ENCODE results near the gene EXOC6B.

Gene EXOC6B

DNA sequence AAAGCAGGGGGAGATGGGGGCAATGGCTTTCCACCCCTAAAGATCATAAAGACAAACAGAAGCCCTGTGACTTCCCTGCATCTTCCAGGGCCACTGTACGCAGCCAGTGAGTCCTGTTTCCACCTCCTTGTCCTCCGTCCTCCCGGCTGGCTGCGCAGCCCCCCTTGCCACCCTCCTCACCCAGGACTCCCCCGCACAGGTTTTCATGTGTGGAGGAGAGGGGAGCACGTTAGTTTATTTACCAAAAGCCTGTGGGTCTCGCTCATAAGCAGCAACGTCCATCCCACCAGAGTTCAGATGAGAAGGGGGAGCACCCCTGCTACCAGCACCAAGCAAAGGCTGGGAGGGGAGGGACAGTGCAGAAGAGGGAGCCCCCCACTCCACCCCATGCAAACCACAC, 689.9 kb downstream of the EXOC6B start:
- TF ChIP-seq, protein P1, sequence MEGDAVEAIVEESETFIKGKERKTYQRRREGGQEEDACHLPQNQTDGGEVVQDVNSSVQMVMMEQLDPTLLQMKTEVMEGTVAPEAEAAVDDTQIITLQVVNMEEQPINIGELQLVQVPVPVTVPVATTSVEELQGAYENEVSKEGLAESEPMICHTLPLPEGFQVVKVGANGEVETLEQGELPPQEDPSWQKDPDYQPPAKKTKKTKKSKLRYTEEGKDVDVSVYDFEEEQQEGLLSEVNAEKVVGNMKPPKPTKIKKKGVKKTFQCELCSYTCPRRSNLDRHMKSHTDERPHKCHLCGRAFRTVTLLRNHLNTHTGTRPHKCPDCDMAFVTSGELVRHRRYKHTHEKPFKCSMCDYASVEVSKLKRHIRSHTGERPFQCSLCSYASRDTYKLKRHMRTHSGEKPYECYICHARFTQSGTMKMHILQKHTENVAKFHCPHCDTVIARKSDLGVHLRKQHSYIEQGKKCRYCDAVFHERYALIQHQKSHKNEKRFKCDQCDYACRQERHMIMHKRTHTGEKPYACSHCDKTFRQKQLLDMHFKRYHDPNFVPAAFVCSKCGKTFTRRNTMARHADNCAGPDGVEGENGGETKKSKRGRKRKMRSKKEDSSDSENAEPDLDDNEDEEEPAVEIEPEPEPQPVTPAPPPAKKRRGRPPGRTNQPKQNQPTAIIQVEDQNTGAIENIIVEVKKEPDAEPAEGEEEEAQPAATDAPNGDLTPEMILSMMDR (conservative IDR thresholded peaks at IDR 0.05) = no peak
- no peak overlapping the region for H3K27ac ChIP-seq

DNA sequence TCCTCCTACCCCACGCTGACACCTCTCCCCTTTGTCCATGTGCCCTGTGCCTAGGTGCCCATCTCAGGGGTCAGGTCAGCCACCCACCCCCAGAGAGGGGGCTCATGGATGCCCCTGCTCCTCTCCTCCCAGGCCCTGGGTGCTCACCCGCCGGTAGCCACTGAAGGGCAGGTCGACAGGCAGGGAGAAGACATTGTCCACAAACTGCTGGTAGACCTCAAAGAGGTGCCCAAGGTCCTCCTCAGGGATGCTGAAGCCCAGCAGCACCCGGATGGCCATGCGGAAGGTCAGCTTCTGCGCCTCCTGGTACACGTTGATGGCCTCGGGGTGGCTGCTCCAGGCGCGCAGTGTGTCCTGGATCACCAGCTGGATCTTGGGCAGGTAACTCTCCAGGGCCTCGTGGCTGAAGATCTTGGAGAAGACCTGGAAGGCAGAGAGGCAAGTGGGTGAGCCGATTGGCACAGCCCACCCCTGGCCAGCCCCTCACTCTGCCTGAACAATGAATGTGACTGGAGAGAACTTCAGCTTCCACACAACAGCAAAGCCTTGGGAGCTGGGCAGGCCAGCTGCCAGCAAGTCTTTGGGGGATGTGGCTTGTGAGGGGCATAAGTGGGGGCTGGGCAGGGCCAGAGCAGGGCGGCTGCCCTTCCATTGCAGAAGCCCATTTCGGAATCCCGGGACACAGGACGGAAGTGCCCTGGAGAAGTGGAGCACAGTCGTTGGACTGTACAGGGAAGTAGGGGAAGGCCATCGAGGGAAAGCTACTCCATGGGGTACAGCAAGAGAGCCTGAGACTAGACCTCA, 690.6 kb downstream of the EXOC6B start:
- H3K27ac ChIP-seq = no peak overlapping the region
- TF ChIP-seq, protein P1 (conservative IDR thresholded peaks at IDR 0.05) = no peak

DNA sequence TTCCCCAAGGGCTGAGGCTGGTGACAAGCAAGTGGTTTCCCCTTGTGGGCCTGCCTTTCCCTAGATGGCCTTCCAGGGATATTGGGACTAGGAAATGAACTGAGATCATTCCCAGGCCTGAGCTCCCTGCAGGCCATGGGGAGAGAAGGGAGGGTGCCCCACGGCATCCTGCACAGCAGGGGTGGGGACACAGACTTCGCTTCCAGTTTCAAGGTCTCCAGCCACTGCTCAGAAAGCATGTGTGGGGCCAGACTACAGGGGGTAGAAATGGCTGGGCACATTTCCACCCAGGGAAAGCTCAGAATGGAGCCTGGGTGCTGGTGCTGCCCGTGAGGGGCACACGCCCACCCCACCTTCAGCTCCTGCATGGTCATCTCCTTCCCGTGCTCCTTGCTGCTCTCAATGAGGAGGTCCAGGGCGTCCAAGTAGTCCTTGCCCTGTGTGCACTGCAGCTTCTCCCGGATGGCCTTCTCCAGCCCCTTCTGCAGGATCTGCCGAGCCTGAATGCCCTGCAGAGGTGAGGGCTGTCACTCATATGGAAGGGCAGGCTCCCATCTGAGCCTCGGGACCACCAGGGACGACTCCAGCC, 691.3 kb downstream of the EXOC6B start:
- TF ChIP-seq, protein P1 (conservative IDR thresholded peaks at IDR 0.05) = no peak
- H3K27ac ChIP-seq = no peak overlapping the region

DNA sequence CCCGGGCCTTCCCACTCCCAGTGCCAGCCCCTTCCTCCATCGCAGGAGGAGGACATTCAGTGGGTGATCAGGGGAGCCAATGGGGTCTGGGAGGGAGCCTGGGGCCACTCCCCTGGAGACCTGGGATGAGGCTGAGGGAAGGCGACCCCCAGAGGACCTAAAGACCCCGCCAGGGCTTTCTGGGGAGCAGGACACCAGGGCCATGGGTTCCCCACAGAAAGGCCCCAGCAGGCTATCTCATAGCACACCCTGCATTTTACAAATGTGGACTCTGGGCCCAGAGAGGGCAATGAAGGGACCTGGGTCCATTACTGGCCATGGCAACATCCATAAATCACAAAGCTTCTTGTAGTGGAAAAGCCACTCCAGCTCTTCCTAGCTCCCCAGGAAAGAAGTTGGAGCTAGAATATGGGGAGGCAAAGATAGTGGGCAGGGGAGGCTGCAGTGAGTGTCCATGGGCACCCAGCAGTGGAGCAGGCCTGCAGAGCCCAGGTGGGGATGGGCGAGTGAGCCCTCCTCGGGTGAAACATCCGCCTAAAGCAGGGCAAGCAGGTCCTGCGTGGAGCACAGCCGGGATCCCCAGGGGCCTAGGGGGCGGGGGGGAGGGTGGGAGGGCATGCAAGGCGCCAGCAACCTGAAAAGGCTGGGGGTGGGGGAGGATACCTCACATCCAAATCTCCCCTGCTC, 692.0 kb downstream of the EXOC6B start:
- TF ChIP-seq, protein P1 (conservative IDR thresholded peaks at IDR 0.05) = no peak
- H3K27ac ChIP-seq = no peak overlapping the region

DNA sequence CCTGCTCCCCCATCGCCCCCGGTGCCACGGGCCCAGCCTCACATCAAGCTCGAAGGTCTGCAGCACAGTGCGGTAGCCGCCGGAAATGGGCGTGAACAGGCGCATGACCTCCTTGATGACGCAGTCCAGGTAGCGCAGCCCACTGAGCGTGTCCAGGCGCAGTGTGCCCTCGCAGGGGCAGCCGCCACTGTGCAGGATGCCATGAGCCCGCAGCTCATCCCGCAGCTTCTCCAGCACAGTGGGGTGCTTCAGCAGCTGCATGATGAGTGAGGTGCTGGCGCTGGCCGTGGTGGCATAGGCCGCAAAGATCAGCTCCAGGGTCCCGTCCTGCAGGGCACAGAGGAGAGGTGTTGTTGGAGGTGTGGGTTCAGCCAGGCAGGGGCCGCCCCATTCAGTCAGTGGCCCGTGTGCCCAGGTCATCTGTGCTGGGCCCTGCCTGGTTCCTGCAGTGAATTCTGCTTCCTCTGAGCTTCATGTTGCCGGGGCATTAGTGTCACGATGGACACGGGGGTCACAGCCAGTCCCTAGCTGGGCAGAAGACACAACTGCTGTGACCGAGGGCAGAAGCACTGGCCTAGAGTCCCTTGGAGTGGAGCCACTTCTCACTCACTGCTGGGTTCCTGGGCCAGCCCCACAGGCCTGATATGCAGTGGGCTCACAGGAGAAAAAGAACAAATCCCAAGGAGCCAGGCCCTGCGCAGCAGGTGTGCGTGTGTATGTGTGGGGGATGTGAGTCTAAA, 692.7 kb downstream of the EXOC6B start:
- TF ChIP-seq, protein P1 (conservative IDR thresholded peaks at IDR 0.05) = no peak

DNA sequence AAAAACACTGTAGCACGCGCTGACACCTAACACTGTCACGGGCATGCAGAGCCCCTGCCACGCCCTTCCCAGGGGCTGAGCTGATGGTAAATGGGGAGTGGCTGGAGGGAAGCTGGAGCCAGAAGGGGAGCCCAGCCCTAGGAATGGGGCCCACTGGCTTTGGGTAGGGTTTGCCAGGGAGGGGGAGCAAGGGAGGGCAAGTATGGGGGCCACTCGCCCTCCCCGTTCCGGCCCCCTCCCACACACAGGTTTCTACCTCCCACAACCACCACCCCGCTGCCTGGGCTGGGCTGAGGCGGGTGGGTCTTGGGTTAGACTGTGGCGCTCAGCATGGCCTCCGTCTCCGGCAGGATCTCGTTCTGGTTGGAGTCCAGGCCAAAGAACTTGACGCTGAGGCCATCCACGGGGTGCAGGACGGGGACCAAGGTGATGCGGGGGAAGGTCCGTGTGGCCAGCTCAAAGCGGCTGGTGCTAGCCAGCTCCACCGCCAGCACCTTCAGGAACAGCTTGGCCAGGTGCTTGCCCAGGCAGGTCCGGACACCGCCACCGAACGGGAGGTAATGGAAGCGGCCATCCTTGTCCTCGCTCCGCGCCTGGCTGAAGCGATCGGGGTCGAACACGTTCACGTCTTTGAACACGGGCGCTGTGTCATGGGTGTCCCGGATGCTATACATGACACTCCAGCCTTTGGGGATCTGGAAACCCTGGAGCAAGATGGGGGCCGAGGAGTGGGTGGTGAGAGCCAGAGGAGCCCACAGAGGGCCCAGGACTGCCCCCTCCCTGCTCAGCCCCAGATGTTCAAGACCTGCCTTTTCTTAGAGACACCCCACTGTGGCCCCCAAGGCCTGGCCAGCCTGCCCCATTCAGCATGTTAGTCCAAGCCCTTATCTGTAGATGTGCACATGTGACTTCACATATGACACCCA, 693.7 kb downstream of the EXOC6B start:
- TF ChIP-seq, protein P1 (conservative IDR thresholded peaks at IDR 0.05) = no peak
- H3K27ac ChIP-seq = no peak overlapping the region

More for the DNA sequence above, 692.7 kb downstream of the EXOC6B start:
- H3K27ac ChIP-seq = no peak overlapping the region

All from VCaP (cell line).